Neural progenitor cell (in vitro differentiated cells): Measurements from ENCODE around the gene HEPACAM. TPM values are rescaled to one million over a fixed set of nuclear protein-coding genes. Genes with fewer than 3 reads are reported as not detected.

Experiments used
- DNase-seq: peaks from one replicate; pipeline ENCODE4 v3.0.0-alpha.2; 2016; ENCODE audit warnings: low spot score
- H2AFZ ChIP-seq: fragments of 200-600 bp; sonication (generic); replicated peaks from 2 replicates; pipeline ENCODE4 v1.6.1; 2016; ENCODE audit warnings: antibody characterized with exemption
- H3F3A ChIP-seq: fragments of 200-600 bp; sonication (generic); 2 replicates; pipeline ENCODE4 v1.6.1; 2016; ENCODE audit warnings: antibody characterized with exemption, low read depth
- H3K27ac ChIP-seq: fragments of 200-600 bp; sonication (generic); 2 replicates; pipeline ENCODE4 v1.5.1; 2016; ENCODE audit warnings: mild to moderate bottlenecking
- H3K27me3 ChIP-seq: fragments of 200-600 bp; sonication (generic); 2 replicates; pipeline ENCODE4 v1.6.1; 2016; ENCODE audit warnings: mild to moderate bottlenecking, moderate library complexity
- H3K36me3 ChIP-seq: fragments of 200-600 bp; sonication (generic); 2 replicates; pipeline ENCODE4 v1.5.1; 2016
- H3K4me1 ChIP-seq: fragments of 200-600 bp; sonication (generic); 2 replicates; pipeline ENCODE4 v1.6.1; 2016; ENCODE audit warnings: mixed run types
- H3K4me2 ChIP-seq: fragments of 200-600 bp; sonication (generic); 2 replicates; pipeline ENCODE4 v1.6.1; 2016
- H3K4me3 ChIP-seq: fragments of 200-600 bp; sonication (generic); 2 replicates; pipeline ENCODE4 v1.5.1; 2016
- H3K79me2 ChIP-seq: fragments of 200-600 bp; sonication (generic); 2 replicates; pipeline ENCODE4 v1.6.1; 2016; ENCODE audit warnings: low read depth
- H3K9ac ChIP-seq: fragments of 200-600 bp; sonication (generic); 2 replicates; pipeline ENCODE4 v1.6.1; 2016
- H3K9me3 ChIP-seq: fragments of 200-600 bp; sonication (generic); 2 replicates; pipeline ENCODE4 v1.5.1; 2016; ENCODE audit warnings: low read depth
- H4K20me1 ChIP-seq: fragments of 200-600 bp; sonication (generic); 2 replicates; pipeline ENCODE4 v1.6.1; 2016; ENCODE audit warnings: low read depth
- H3K27ac Mint-ChIP-seq: 3 replicates; pipeline ENCODE4 v1.8.0; 2021; ENCODE audit warnings: mixed read lengths
- H3K27me3 Mint-ChIP-seq: 2 replicates; pipeline ENCODE4 v1.8.0; 2022; ENCODE audit warnings: low read depth, mild to moderate bottlenecking, inconsistent platforms, moderate library complexity, mixed read lengths; ENCODE audit not compliant: insufficient read depth
- H3K36me3 Mint-ChIP-seq: 3 replicates; pipeline ENCODE4 v1.8.0; 2021; ENCODE audit warnings: mixed read lengths
- H3K4me1 Mint-ChIP-seq: 3 replicates; pipeline ENCODE4 v1.8.0; 2021; ENCODE audit warnings: mixed read lengths
- H3K4me3 Mint-ChIP-seq: 3 replicates; pipeline ENCODE4 v1.8.0; 2021; ENCODE audit warnings: mild to moderate bottlenecking, moderate library complexity, mixed read lengths
- H3K9me3 Mint-ChIP-seq: 3 replicates; pipeline ENCODE4 v1.8.0; 2020; ENCODE audit warnings: mixed read lengths
- CTCF ChIP-seq: fragments of 200-600 bp; sonication (generic); IDR thresholded peaks from 2 replicates; pipeline ENCODE4 v1.5.1; 2017; ENCODE audit warnings: antibody characterized with exemption, mild to moderate bottlenecking
- EZH2 ChIP-seq: fragments of 200-600 bp; sonication (generic); IDR thresholded peaks from 2 replicates; pipeline ENCODE4 v1.6.1; 2017; ENCODE audit warnings: antibody characterized with exemption, mild to moderate bottlenecking, moderate library complexity
- EZH2phosphoT487 ChIP-seq: fragments of 200-600 bp; sonication (generic); IDR thresholded peaks from 2 replicates; pipeline ENCODE4 v1.6.1; 2017; ENCODE audit warnings: antibody characterized with exemption
- total RNA-seq: library from RNA; depleted of rRNA; stranded (reverse); fragments of >200 nt; gene quantifications from 2 replicates; pipeline ENCODE4 v1.2.3, GENCODE V29; 2015; ENCODE audit warnings: low replicate concordance

HEPACAM gene
- total RNA-seq, result not detected in 2 replicates

- peak within 1 kb of the TSS; percentile 61 for H3K27ac Mint-ChIP-seq
- TF ChIP-seq CTCF (no peak), EZH2 (no peak), EZH2phosphoT487 (no peak)
- Histone ChIP-seq H4K20me1 (no peaks in the 10 kb centered on the region), H3K4me2 (peak within 1 kb of the TSS; percentile 12), H3K27ac (no peak within 1 kb of the TSS), H3K9me3 (no peaks in the 10 kb centered on the region), H3K9ac (no peak within 1 kb of the TSS), H2AFZ (no peak within 1 kb of the TSS), H3K27me3 (peaks cover 43% of the 10 kb centered on the region), H3K36me3 (no peaks in the 10 kb centered on the region), H3K4me3 (no peak within 1 kb of the TSS), H3F3A (no peaks in the 10 kb centered on the region), H3K4me1 (peaks cover 33% of the 10 kb centered on the region), H3K79me2 (no peaks in the 10 kb centered on the region)
- peaks cover 15% of the 10 kb centered on the region for H3K4me1 Mint-ChIP-seq
- H3K9me3 Mint-ChIP-seq, result no peaks in the 10 kb centered on the region
- no peak for DNase-seq
- H3K4me3 Mint-ChIP-seq, result no peak within 1 kb of the TSS
- peaks cover 6% of the 10 kb centered on the region for H3K27me3 Mint-ChIP-seq
- no peaks in the 10 kb centered on the region for H3K36me3 Mint-ChIP-seq
Observed at GRCh38 chr11:124935548-124936514, at the start of gene HEPACAM. HEPACAM (minus strand) TSS chr11:124936047; CDS start chr11:124936006, 41 bp downstream.

- H3K4me1 Mint-ChIP-seq, result no peaks in the 10 kb centered on the region
- no peak overlapping the region for H3K4me3 ChIP-seq
Observed at GRCh38 chr11:124984512-124984854, 48.6 kb upstream of the HEPACAM start.

GRCh38 chr11:124983674-124984511 is 48.0 kb upstream of the HEPACAM start:
- H3K36me3 Mint-ChIP-seq, result peaks cover 30% of the 10 kb centered on the region

More at GRCh38 chr11:124984512-124984854, 48.6 kb upstream of the HEPACAM start:
- no peak for DNase-seq
- no peaks in the 10 kb centered on the region for H3K4me1 ChIP-seq
- H3K27me3 ChIP-seq, result no peaks in the 10 kb centered on the region
- no peak overlapping the region for H3K9ac ChIP-seq
- TF ChIP-seq EZH2phosphoT487, result no peak
- no peak for TF ChIP-seq CTCF
- TF ChIP-seq EZH2, result no peak
- H3K4me2 ChIP-seq, result no peak overlapping the region
- Mint-ChIP-seq H3K9me3 (peaks cover 20% of the 10 kb centered on the region), H3K27ac (no peak overlapping the region), H3K36me3 (peaks cover 26% of the 10 kb centered on the region), H3K4me3 (no peak overlapping the region), H3K27me3 (no peaks in the 10 kb centered on the region)
- H3F3A ChIP-seq, result peaks cover 6% of the 10 kb centered on the region
- H2AFZ ChIP-seq, result no peak overlapping the region
- no peaks in the 10 kb centered on the region for H3K9me3 ChIP-seq
- no peaks in the 10 kb centered on the region for H4K20me1 ChIP-seq
- H3K27ac ChIP-seq, result no peak overlapping the region
- H3K79me2 ChIP-seq, result no peaks in the 10 kb centered on the region
- H3K36me3 ChIP-seq, result no peaks in the 10 kb centered on the region

More at GRCh38 chr11:124983674-124984511, 48.0 kb upstream of the HEPACAM start:
- Histone ChIP-seq H3K4me2 (no peak overlapping the region), H3K4me1 (no peaks in the 10 kb centered on the region), H3F3A (peaks cover 6% of the 10 kb centered on the region), H4K20me1 (no peaks in the 10 kb centered on the region), H3K27me3 (no peaks in the 10 kb centered on the region), H3K9me3 (no peaks in the 10 kb centered on the region), H2AFZ (no peak overlapping the region), H3K27ac (no peak overlapping the region), H3K9ac (no peak overlapping the region), H3K4me3 (no peak overlapping the region), H3K36me3 (no peaks in the 10 kb centered on the region), H3K79me2 (no peaks in the 10 kb centered on the region)
- Mint-ChIP-seq H3K4me1 (no peaks in the 10 kb centered on the region), H3K9me3 (peaks cover 22% of the 10 kb centered on the region), H3K27me3 (no peaks in the 10 kb centered on the region), H3K27ac (no peak overlapping the region), H3K4me3 (no peak overlapping the region)
- DNase-seq, result no peak
- TF ChIP-seq CTCF (no peak), EZH2 (no peak), EZH2phosphoT487 (no peak)
